GM18873 (cell line): ENCODE data around the gene GBGT1.

ENCODE experiments used
- ATAC-seq: cut with Tn5 transposase; IDR thresholded peaks from one replicate; pipeline ENCODE4 v1.9.1; 2021; ENCODE audit warnings: mild to moderate bottlenecking, moderate library complexity, moderate number of reproducible peaks; ENCODE audit not compliant: unreplicated experiment, low FRiP score

The GBGT1 gene

DNA sequence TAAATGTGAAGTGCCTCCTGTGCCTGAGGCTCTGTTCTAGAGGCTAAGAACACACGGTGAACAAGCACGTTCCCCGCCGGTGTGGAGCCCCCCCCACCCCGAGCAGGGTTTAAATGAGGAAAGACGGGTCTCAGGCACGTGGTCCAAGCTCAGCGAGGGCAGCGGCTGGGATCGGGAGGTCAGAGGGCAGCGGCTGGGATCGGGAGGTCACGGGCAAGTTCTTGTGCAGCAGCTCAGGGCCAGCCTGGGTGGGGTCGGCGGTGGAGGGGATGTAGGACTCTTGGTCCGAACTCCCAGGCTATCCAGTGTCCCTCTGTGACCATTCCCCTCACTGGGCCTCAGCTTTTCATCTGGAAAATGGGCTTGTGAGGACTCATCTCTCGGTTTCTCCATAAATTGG lies 2.7 kb upstream of the GBGT1 start:
- ATAC-seq: no peak

DNA sequence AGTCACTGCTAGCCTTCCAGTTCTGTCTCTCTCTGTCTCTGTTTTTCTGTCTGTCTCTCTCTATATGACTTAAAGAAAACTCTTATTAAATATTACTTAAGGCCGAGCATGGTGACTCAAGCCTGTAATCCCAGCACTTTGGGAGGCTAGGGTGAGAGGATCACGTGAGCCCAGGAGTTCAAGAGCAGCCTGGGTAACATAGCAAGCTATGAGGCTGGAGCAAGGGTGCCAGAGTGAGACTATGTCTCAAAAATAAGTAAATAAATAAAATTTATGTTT lies 1.7 kb upstream of the GBGT1 start:
- no peak for ATAC-seq

GRCh38 chr9:133164191-133164590 lies 477 bp upstream of the GBGT1 start:
- ATAC-seq: no peak

DNA sequence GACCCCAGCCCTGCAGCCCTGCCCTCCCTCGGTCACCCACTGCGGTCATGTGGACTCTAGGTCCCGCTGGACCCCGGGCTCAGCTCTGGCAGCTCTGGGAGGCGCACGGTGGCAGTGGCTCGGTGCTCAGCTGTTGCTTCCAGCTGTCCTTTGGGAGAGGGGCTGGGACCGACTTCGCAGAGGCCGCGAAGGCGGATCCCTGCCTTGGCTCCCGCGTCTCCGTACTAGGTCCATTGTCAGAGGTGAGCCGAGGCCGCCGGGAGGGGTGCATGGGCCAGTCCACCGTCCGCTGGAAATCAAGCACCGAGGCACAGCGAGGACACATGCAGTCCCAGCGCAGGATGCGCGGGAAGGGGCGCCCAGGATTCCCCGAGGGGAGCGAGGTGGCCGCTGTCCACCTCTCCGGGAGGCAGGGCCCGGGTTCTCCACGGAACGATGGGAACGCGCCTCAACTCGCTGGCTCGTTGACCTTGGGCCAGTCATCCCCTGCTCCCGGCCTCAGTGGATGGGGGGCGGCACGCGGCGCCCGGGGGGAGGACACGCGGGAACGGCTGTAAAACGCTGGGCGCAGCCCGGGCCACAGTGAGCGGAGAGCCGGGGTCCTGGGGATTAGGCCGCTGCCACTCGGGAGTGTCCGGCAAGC lies 732 bp downstream of the GBGT1 start:
- ATAC-seq: no peak

- no peak for ATAC-seq
Measured at GRCh38 chr9:133161547-133161950, 2.2 kb downstream of the GBGT1 start.

GRCh38 chr9:133160742-133161546 lies 2.8 kb downstream of the GBGT1 start:
- ATAC-seq: no peak

GRCh38 chr9:133158695-133159094 lies 5.0 kb downstream of the GBGT1 start:
- ATAC-seq: no peak

GRCh38 chr9:133155156-133155555 lies 8.6 kb downstream of the GBGT1 start:
- no peak for ATAC-seq

DNA sequence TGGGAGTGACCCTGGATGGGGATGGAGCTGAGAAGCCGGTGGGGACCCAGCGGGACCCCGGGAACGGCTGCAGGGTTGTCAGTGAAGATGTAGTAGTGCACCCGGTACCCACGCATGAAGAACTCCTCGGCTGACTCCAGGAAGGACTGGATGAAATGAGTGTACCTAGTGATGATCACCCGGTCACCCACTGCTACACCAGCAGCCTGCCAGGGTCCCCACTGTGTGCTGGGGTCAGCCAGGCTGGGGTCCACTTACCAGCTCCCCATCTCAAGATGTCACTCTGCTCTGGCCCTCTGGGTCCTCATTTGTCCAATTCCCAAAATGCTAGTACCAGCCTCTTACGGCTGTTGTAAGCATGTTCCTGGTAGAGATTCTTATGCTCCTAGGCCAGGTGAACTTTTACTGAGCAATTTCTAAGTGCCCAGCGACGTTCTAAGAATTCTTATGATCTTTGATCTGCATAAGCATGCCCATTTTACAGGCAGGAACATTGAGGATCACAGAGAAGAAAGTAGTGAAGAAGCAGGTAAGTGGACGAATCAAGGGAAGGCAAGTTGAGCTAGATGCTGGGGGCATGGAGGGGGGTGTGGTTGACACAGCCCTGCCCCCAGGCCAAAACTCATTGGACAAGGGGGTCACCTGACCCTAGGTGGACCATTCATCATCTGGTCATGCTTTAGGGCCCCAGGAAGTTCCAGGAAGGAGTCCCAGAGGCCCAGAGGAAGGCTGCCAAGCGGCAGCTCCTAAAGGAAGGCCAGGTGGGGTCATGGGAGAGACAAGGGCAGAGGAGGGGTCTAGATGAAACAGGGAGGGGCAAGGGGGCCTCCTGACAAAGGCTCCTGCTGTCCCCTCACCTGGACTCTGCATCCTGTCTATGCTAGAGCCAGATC lies 9.4 kb downstream of the GBGT1 start:
- no peak for ATAC-seq

DNA sequence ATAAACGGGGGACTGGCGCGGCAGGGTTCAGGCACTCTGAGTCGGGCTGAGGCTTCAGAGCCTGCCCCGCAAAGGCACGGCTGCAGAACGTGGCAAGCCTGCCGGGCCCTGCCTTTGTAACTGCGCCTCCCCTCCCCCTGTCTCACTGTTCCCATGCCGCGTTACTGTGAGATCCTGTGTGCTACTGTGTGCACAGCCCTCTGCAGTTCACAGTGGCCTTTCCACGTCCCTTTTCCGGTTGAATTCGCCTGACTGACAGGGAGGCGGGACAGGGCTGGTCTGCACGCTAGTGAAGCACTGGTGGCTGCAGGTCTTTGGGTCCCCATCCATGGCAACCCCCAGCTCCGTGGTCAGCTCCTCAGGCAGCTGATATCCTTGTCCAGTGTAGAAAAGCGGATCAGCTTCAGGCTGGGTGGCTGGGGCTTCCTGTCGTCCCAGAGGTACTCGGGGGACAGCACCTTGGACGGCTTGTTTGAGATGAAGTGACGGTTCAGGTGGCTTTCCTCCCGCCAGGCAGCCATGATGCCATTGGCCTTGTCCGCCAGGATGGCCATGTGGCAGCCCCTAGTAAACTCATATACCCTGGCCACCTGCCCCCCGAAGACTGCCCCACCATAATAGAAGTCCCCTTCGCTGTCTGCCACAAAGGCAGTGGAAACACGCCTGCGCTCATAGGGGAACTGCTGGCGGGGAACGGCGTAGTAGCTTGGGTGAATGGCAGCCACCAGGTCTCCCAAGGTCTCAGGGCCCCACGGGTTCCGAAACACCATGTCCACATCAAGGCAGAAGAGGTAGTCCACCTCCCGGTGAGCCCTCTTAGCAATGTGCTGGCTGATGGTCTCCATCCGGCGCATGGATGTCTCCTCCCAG lies 10.3 kb downstream of the GBGT1 start:
- no peak for ATAC-seq

DNA sequence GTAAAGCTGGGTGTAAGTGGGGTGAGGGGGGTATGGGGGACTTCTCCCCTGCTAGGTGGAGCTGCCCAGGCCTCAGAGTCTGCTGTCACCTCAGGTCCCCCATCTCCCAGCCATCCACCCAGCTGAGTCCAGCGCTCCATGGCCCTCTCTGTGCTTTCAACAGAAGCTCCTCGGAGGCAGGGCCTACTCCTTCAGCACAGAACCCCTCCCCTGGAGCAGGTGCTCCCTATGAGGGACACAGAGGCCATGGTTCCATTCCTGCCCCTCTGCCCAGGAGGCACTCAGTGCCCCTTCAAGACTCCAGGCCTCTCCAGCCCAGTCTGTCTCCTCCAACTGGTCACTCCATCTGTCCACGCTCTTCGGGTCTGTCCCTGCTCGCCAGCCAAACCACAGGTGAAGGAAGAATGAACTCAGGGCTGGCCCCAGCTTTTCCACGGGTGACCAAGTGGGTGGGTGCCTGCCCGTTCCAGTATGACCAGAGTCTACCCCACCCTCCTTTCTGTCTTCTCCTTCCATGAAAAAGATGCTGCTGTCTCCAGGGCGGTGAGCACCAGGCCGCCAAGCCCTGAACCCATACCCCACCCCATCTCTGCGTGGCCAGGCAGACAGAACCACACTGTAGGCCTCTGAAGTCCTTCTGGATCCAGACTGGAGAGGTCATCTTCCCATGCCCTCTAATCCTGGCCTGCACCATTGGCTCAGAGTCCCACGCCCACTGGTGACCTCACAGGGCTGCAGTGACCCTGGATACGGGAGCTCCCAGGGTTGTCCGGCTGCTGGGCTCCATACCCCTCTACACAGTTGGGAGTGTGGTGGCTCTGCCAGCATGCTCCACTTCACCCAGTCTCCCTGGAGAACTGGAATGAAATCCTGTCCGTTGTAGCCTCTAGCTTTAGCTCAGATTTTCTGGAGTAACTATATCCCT lies 11.9 kb downstream of the GBGT1 start:
- ATAC-seq: no peak

DNA sequence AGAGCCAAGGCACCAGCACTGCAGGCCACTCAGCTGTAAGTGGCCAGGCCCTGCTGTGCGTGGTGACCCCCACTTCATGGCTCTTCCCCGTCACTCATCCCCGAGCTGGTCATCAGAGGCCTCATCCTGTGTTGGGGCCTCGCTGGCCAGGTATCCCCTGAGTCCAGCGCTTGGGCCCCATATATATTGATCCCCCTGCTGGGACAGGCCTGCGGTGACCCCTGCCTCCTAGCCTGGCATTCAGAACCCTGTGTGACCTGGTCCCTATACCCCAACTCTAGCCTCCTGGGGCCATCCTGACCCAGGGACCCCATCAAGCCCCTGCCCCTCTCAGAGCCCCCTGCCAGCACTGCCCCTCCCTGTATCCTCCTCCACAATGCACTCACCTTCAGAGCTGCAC lies 12.7 kb downstream of the GBGT1 start:
- no peak for ATAC-seq

- ATAC-seq: peak; percentile 49
Measured at GRCh38 chr9:133149130-133150015, 14.3 kb downstream of the GBGT1 start.

DNA sequence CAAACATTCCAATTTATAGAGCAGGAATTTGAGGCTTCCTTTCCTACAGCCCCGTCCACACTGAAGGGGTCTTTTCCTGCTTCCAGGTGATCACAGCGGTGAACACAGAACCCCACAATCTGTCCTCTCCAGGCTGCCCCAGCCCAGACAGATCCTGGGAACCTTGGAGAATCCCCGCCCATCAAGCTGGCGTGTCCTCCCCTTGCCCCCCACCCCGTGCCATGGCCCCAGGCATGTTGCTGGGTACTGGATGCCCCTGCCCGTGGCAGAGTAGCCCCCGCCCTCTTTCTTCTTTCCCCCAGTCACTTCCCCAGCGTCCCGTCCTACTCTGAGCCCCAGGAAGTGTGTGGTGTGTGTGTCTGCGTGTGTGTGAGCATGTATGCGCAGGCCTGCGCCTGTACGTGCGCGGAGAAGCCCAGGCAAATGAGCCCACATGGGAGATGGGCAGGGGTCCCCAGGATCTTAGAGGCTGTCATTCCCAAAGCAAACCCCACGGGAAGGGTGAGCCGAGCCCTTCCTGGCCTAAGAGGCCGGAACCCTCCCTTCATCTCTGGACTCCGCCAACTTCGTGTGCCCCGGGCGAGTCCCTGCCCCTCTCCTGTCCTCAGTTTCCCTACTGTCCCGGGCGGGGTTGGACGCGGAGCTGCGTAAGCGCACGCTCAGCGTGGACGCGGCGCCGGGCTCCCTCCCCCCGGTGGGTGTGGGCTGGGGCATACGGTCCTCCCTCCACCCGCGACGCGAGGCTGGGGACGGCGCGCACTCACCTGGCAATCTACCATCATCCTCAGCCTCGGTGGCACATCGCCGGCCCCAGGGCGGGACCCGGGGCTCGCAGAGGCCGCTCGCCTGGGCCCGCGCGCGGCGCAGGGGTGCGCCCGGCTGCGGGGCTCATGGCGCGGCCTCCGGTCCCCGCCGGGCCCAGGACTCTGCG lies 15.2 kb downstream of the GBGT1 start:
- ATAC-seq: peak; percentile 20

DNA sequence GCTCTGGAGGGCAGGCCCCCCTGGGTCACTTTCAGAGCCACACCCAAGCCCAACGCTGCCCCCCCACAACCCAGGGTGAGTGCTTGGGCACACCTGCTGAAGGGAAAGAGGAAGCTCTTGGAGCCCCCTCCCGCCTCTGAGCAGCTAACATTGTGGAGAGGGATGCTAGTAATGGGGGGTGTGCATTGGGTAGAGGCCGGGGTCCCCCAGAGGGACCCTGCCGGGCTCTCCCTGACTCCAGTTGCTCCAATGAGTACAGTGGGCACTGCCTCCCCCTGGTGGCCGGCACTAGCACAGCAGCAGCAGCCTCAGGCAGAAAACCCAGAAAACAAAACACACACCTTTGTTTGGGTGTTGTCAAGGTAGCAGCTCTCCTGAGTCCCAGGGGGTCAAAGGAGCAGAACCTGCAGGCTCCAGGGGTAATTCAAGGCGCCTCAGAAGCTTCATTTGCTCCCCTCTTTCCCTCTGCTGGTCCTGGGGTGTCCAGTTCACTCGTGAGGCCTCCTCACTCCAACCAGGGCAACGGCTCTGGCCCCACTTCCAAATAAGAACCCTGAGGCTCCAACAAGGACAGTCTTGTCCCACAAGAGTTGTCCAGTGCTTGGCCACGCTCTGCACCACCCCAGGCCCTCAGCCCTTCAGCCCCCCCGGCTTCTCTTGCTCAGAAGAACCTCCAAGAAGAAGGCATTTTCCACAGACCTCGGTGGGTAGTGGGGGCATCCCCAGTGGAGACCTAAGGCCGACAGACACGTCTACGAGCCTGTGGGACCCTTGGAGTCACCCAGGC lies 16.1 kb downstream of the GBGT1 start:
- ATAC-seq: no peak

GRCh38 chr9:133146746-133147411 lies 16.8 kb downstream of the GBGT1 start:
- ATAC-seq: no peak
